Prostate gland (tissue), 2 donors: ENCODE measurements around the gene COL13A1. TPM values are rescaled to one million over a fixed set of nuclear protein-coding genes. Genes with fewer than 3 reads are reported as not detected.

ENCODE experiments used
- DNase-seq: peaks from one replicate; pipeline ENCODE4 v3.0.0-alpha.2; 2019; ENCODE audit warnings: low spot score
- H3K27ac ChIP-seq, 2 donors: fragments of 200-600 bp; sonication (generic); 2 replicates each; pipeline ENCODE4 v1.5.1; 2017 to 2019
- H3K27me3 ChIP-seq: fragments of 200-600 bp; sonication (generic); replicated peaks from 2 replicates; pipeline ENCODE4 v1.5.1; 2019; ENCODE audit not compliant: insufficient read depth
- H3K36me3 ChIP-seq, 2 donors: fragments of 200-600 bp; sonication (generic); 1 replicate in 1 of 2; 2 replicates in 1 of 2; pipeline versions ENCODE4 v1.5.1 to v1.8.1; 2017 to 2019
- H3K4me1 ChIP-seq: fragments of 200-600 bp; sonication (generic); replicated peaks from 2 replicates; pipeline ENCODE4 v1.5.1; 2019
- H3K4me3 ChIP-seq, 2 donors: fragments of 200-600 bp; sonication (generic); 2 replicates each; pipeline ENCODE4 v1.5.1; 2017 to 2019
- H3K9me3 ChIP-seq: fragments of 200-600 bp; sonication (generic); 2 replicates; pipeline ENCODE4 v1.5.1; 2017
- CTCF ChIP-seq, 4 experiments: fragments of 200-600 bp in 2 of 4; fragments of 450-650 bp in 2 of 4; sonication (generic) in 2 of 4; IDR thresholded peaks; 1 replicate in 3 of 4; 2 replicates in 1 of 4; pipeline ENCODE4 v1.5.1; 2016 to 2019; ENCODE audit warnings: antibody characterized with exemption in 4 of 4, mild to moderate bottlenecking in 2 of 4, moderate library complexity in 2 of 4
- POLR2A ChIP-seq: fragments of 450-650 bp; IDR thresholded peaks from one replicate; pipeline ENCODE4 v1.6.1; 2016; ENCODE audit warnings: antibody characterized with exemption, mild to moderate bottlenecking
- POLR2AphosphoS5 ChIP-seq: sonication (generic); formaldehyde crosslinking; IDR thresholded peaks from one replicate; pipeline ENCODE4 v1.6.1; 2017; ENCODE audit warnings: antibody characterized with exemption
- WGBS: methylation state at CpG from one replicate; pipeline ENCODE4 v1.1.5; 2018; 5-methylcytosine and 5-hydroxymethylcytosine counted together
- intact Hi-C: fragments of 100-400 bp; cut with DNase I; formaldehyde crosslinking; loops from one replicate; pipeline ENCODE4 v1.14.2; 2022
- total RNA-seq, 2 donors: library from RNA; depleted of rRNA; stranded (reverse); fragments of >200 nt; gene quantifications; one replicate each; pipeline ENCODE4 v1.1.0, GENCODE V29; 2016

The COL13A1 gene
- total RNA-seq, 2 donors from 2014 or later = 2.1 to 3.0 TPM

DNA sequence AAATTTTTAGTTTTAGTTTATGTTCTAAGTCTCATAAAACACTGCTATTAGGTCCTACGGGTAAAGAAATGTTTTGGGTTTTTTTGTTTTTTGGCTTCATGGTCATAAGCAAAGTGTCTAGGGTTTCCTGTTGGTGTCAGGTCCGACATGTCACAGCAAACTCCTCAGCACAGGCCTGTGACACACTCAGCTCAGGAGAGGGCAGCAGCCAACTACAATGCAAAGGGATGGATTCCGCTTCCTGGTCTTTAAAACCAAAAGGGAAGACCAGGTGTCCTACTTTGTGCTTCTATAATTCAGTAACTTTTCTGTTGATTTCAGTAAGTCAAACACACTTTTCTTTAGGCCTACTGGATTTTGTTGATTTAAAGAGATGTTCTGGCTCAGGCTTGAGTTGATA is 167.1 kb downstream of the COL13A1 start:
- no peak for DNase-seq
- intact Hi-C loops = no loop called here

DNA sequence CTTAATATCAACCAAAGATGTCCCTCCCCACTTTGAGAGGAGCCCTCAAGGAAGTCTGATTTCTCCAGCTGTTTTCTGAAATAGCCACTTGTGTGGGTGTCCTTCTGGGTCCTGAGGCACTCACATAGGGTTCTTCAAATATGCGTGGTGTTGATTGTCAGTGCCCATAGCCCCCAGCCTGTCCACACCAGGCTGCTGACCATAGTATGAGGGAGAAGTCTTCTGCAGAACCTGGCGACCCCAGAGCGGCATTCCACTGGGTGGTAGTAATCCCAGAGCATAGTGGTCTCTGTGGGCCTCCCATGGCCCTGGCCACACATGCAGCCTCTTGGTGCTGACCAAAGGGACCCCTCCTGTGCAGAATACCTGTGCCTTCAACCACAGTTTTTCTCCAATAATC is 168.3 kb downstream of the COL13A1 start:
- TF ChIP-seq CTCF (IDR thresholded peaks at IDR 0.05) (no peak), POLR2A (no peak), POLR2AphosphoS5 (no peak)
- H3K27me3 ChIP-seq = no peaks in the 10 kb centered on the region
- H3K36me3 ChIP-seq = no peaks in the 10 kb centered on the region
- WGBS = 95% methylated on average over 3 of the region's 3 CpGs
- no peak overlapping the region for H3K4me3 ChIP-seq
- no peaks in the 10 kb centered on the region for H3K4me1 ChIP-seq
- H3K27ac ChIP-seq = no peak overlapping the region
- DNase-seq = no peak
- H3K9me3 ChIP-seq = no peaks in the 10 kb centered on the region
- intact Hi-C loops = no loop called here

More for the DNA sequence above, 167.1 kb downstream of the COL13A1 start:
- TF ChIP-seq CTCF (IDR thresholded peaks at IDR 0.05) = peak in 1 of 4 experiments; percentile 17
- no peak for TF ChIP-seq POLR2AphosphoS5
- WGBS = 61% methylated on average over 3 of the region's 3 CpGs
- H3K4me1 ChIP-seq = no peaks in the 10 kb centered on the region
- H3K27ac ChIP-seq = no peak overlapping the region
- H3K27me3 ChIP-seq = no peaks in the 10 kb centered on the region
- no peaks in the 10 kb centered on the region for H3K36me3 ChIP-seq
- no peak overlapping the region for H3K4me3 ChIP-seq
- no peaks in the 10 kb centered on the region for H3K9me3 ChIP-seq

- no peak for TF ChIP-seq POLR2AphosphoS5
- TF ChIP-seq CTCF (IDR thresholded peaks at IDR 0.05) = no peak
- TF ChIP-seq POLR2A = no peak
- Histone ChIP-seq H3K36me3 (no peaks in the 10 kb centered on the region), H3K27me3 (no peaks in the 10 kb centered on the region), H3K4me1 (no peaks in the 10 kb centered on the region), H3K9me3 (no peaks in the 10 kb centered on the region), H3K27ac (no peak overlapping the region), H3K4me3 (no peak overlapping the region)
- intact Hi-C loops = no loop called here
- no peak for DNase-seq
- WGBS = 93% methylated on average over 3 of the region's 3 CpGs
Measured at GRCh38 chr10:69972981-69973397, 171.3 kb downstream of the COL13A1 start.

GRCh38 chr10:69973678-69974077 is 172.0 kb downstream of the COL13A1 start:
- H3K27me3 ChIP-seq = no peaks in the 10 kb centered on the region
- DNase-seq = no peak
- H3K4me1 ChIP-seq = no peaks in the 10 kb centered on the region
- no peaks in the 10 kb centered on the region for H3K36me3 ChIP-seq
- TF ChIP-seq CTCF (IDR thresholded peaks at IDR 0.05) (no peak), POLR2A (no peak), POLR2AphosphoS5 (no peak)
- intact Hi-C loops = no loop called here
- no peaks in the 10 kb centered on the region for H3K9me3 ChIP-seq
- H3K4me3 ChIP-seq = no peak overlapping the region
- H3K27ac ChIP-seq = no peak overlapping the region

DNA sequence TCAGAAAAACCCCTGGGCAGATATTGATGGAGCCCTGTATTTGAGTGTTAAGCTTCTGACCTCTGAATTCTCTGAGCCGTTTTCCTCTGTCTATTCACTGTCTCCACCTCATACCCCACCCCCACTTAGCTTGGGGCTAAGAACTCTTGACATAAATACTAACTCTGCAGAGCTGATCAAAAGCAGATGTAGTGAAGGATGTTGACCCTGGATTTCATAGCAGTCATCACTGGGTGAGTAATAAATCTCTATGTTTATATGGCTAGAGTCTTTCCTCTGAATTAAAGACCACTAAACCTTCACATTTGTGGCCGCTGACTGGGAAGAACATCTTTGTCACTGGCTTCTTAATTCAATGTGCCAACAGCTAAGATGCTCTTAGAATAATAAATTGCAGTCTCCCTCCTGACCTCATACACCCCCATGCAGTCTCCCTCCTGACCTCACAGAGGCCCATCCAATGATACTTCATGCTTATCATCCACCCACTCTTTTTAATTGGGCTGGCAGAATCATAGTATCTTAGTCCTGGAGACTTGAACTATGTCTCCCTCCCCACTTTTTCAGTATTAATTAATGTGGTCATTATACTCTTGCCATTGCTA is 172.9 kb downstream of the COL13A1 start:
- Histone ChIP-seq H3K27me3 (no peaks in the 10 kb centered on the region), H3K27ac (no peak overlapping the region), H3K4me3 (no peak overlapping the region), H3K9me3 (no peaks in the 10 kb centered on the region), H3K4me1 (no peaks in the 10 kb centered on the region), H3K36me3 (no peaks in the 10 kb centered on the region)
- no peak for DNase-seq
- intact Hi-C loops = no loop called here
- WGBS = 35% methylated on average over 2 of the region's 2 CpGs
- TF ChIP-seq CTCF (IDR thresholded peaks at IDR 0.05) = no peak
- no peak for TF ChIP-seq POLR2AphosphoS5
- no peak for TF ChIP-seq POLR2A
